Stimulated activated naive CD4-positive, alpha-beta T cell treated with Interleukin-2 at 50 U/mL for 16 hours (primary cell): ENCODE results near the gene NR6A1.
"Not testable (repeated sequence)": the region's sequence is repeated elsewhere in the genome, so short reads cannot be mapped to it uniquely, and the experiment has no call there.

Experiments
- DNase-seq: peaks from one replicate; lab custom pipeline; 2025; lab: John Stamatoyannopoulos, UW

Gene NR6A1

GRCh38 chr9:124615840-124616239, 155.3 kb downstream of the NR6A1 start:
- DNase-seq: not testable (repeated sequence)

- no peak for DNase-seq
Observed at GRCh38 chr9:124615100-124615742, 155.9 kb downstream of the NR6A1 start.

GRCh38 chr9:124613849-124614248, 157.3 kb downstream of the NR6A1 start:
- no peak for DNase-seq

GRCh38 chr9:124611106-124611505, 160.0 kb downstream of the NR6A1 start:
- DNase-seq: no peak

GRCh38 chr9:124606027-124606426, 165.1 kb downstream of the NR6A1 start:
- DNase-seq: no peak

GRCh38 chr9:124605258-124605657, 165.9 kb downstream of the NR6A1 start:
- DNase-seq: no peak

GRCh38 chr9:124602632-124603031, 168.5 kb downstream of the NR6A1 start:
- no peak for DNase-seq

- DNase-seq: no peak
Observed at GRCh38 chr9:124602204-124602603, 168.9 kb downstream of the NR6A1 start.

- DNase-seq: no peak
Observed at GRCh38 chr9:124600407-124600806, 170.7 kb downstream of the NR6A1 start.

- DNase-seq: no peak
Observed at GRCh38 chr9:124599121-124599795, 171.9 kb downstream of the NR6A1 start.

- DNase-seq: no peak
Observed at GRCh38 chr9:124598048-124598447, 173.1 kb downstream of the NR6A1 start.

GRCh38 chr9:124596172-124596839, 174.8 kb downstream of the NR6A1 start:
- DNase-seq: no peak

GRCh38 chr9:124595743-124596142, 175.4 kb downstream of the NR6A1 start:
- DNase-seq: no peak

- no peak for DNase-seq
Observed at GRCh38 chr9:124594673-124595072, 176.4 kb downstream of the NR6A1 start.

GRCh38 chr9:124594225-124594624, 176.9 kb downstream of the NR6A1 start:
- no peak for DNase-seq

GRCh38 chr9:124593651-124594058, 177.5 kb downstream of the NR6A1 start:
- DNase-seq: no peak

- DNase-seq: no peak
Observed at GRCh38 chr9:124593200-124593599, 177.9 kb downstream of the NR6A1 start.

GRCh38 chr9:124590889-124591641, 180.0 kb downstream of the NR6A1 start:
- no peak for DNase-seq

- DNase-seq: no peak
Observed at GRCh38 chr9:124584631-124585030, 186.5 kb downstream of the NR6A1 start.

GRCh38 chr9:124583134-124583533, 188.0 kb downstream of the NR6A1 start:
- DNase-seq: no peak

GRCh38 chr9:124580186-124580585, 190.9 kb downstream of the NR6A1 start:
- DNase-seq: no peak

GRCh38 chr9:124576751-124577150, 194.4 kb downstream of the NR6A1 start:
- no peak for DNase-seq
